Natural killer cell (primary cell): ENCODE measurements around the gene EMSY. TPM values are rescaled to one million over a fixed set of nuclear protein-coding genes. Genes with fewer than 3 reads are reported as not detected.
A peak's percentile ranks its signal among the peaks of the same experiment; 100 is the strongest.

ENCODE experiments used
- ATAC-seq, 3 donors: fragments of 150-1000 bp in 2 of 3; fragments of 200-7000 bp in 1 of 3; cut with Tn5 transposase; 1 replicate in 1 of 3; 2 replicates in 2 of 3; pipeline ENCODE4 v1.10.0; 2021; ENCODE audit warnings: mild to moderate bottlenecking in 2 of 3, moderate library complexity in 2 of 3
- DNase-seq, 2 donors: peaks; one replicate each; pipeline versions ENCODE4 v3.0.0 to v3.0.0-alpha.2; 2013 to 2021; ENCODE audit warnings: mixed read lengths in 1 of 2
- H3K27ac ChIP-seq: one replicate; pipeline ENCODE4 v1.5.1; 2013; ENCODE audit warnings: mild to moderate bottlenecking, low read length
- H3K27me3 ChIP-seq: one replicate; pipeline ENCODE4 v1.6.1; 2013; ENCODE audit warnings: low read length; ENCODE audit not compliant: control insufficient read depth, insufficient read depth
- H3K36me3 ChIP-seq: one replicate; pipeline ENCODE4 v1.6.1; 2013; ENCODE audit warnings: low read length; ENCODE audit not compliant: control insufficient read depth, insufficient read depth
- H3K4me1 ChIP-seq: one replicate; pipeline ENCODE4 v1.6.1; 2013; ENCODE audit warnings: low read length; ENCODE audit not compliant: control insufficient read depth, insufficient read depth
- H3K4me3 ChIP-seq: one replicate; pipeline ENCODE4 v1.5.1; 2013; ENCODE audit warnings: low read length
- H3K9me3 ChIP-seq: one replicate; pipeline ENCODE4 v1.6.1; 2013; ENCODE audit warnings: low read length; ENCODE audit not compliant: control insufficient read depth, insufficient read depth
- H3K27ac Mint-ChIP-seq, 2 donors: one replicate each; pipeline ENCODE4 v1.8.0; 2022; ENCODE audit warnings: mild to moderate bottlenecking in 2 of 2, mixed read lengths in 2 of 2, moderate library complexity in 1 of 2
- H3K27me3 Mint-ChIP-seq, 2 donors: one replicate each; pipeline ENCODE4 v1.8.0; 2022; ENCODE audit warnings: low read depth in 2 of 2, mixed read lengths in 2 of 2
- H3K36me3 Mint-ChIP-seq: one replicate; pipeline ENCODE4 v1.8.0; 2022; ENCODE audit warnings: mixed read lengths
- H3K4me1 Mint-ChIP-seq, 2 donors: one replicate each; pipeline ENCODE4 v1.8.0; 2022; ENCODE audit warnings: mixed read lengths in 2 of 2
- H3K4me3 Mint-ChIP-seq: one replicate; pipeline ENCODE4 v1.8.0; 2022; ENCODE audit warnings: mild to moderate bottlenecking, moderate library complexity, mixed read lengths
- H3K9me3 Mint-ChIP-seq, 2 donors: one replicate each; pipeline ENCODE4 v1.8.0; 2022; ENCODE audit warnings: mixed read lengths in 2 of 2
- WGBS: methylation state at CpG from one replicate; pipeline ENCODE4 v1.1.7; 2013; ENCODE audit warnings: missing lambda C conversion rate; ENCODE audit not compliant: insufficient coverage; 5-methylcytosine and 5-hydroxymethylcytosine counted together
- intact Hi-C: fragments of 100-400 bp; cut with micrococcal nuclease; formaldehyde crosslinking; loops from one replicate; pipeline ENCODE4 v1.14.2; 2022
- total RNA-seq, 4 donors: library from RNA; stranded (reverse); fragments of 120-200 nt in 1 of 4; gene quantifications; one replicate each; pipeline versions ENCODE4 v1.2.3 to v1.2.4, GENCODE V29; 2013 to 2022
- TF ChIP-seq, protein P1 (sequence below): fragments of 200-600 bp; IDR thresholded peaks from one replicate; pipeline ENCODE4 v1.8.0; 2022; ENCODE audit warnings: antibody characterized with exemption

The EMSY gene
- total RNA-seq, 3 donors from 2014 or later (not counting 1 experiment from before 2014, with no cell fraction given), result 36.0 to 43.8 (median 39.4) TPM

DNA sequence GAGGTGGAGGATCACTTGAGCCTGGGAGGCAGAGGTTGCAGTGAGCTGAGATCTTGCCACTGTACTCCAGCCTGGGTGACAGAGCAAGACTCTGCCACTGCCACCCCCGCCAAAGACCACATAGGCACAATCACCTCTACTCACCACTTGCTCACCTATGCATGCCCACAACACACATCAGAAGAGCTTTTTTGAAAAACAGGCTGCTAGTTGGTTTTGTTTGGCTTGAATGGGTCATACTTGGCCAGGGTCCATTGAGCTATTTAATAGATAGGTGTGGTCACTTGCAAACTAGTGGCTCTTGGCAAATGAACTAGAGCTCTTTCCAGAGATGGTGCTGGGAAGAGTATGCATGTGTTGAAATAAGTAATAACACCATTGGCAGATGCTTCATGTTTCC lies 80.1 kb downstream of the EMSY start:
- peaks cover 54% of the 10 kb centered on the region for H3K36me3 ChIP-seq
- H3K4me3 Mint-ChIP-seq, result no peak overlapping the region

DNA sequence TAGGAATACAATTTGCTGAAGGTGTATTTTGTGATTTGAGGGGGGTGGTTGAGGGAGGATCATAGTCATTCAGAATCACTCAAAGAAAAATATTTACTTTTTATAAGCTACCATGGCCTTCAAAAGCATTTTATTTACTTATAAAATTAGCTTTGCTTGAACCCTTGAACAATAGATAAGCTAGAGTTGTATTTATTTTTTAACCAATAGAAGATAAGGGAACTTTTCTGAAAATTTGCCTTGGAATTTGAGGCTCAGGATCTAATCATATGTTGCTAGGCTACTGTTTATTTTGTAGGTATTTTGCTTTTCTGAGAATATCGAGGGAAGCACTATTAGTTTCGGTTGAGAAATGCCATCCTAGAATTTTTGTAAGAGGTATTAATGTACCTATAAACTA lies 82.1 kb downstream of the EMSY start:
- ATAC-seq (no peak), DNase-seq (no peak)
- no peaks in the 10 kb centered on the region for H3K4me1 ChIP-seq
- H3K9me3 ChIP-seq, result no peaks in the 10 kb centered on the region
- WGBS, result no CpG with 5 or more reads among the region's 2 CpGs
- no peak overlapping the region for H3K27ac ChIP-seq
- intact Hi-C loops, result no loop called here
- H3K27me3 ChIP-seq, result no peaks in the 10 kb centered on the region
- H3K27me3 Mint-ChIP-seq, result no peaks in the 10 kb centered on the region
- no peak overlapping the region for H3K4me3 Mint-ChIP-seq
- TF ChIP-seq, protein P1, sequence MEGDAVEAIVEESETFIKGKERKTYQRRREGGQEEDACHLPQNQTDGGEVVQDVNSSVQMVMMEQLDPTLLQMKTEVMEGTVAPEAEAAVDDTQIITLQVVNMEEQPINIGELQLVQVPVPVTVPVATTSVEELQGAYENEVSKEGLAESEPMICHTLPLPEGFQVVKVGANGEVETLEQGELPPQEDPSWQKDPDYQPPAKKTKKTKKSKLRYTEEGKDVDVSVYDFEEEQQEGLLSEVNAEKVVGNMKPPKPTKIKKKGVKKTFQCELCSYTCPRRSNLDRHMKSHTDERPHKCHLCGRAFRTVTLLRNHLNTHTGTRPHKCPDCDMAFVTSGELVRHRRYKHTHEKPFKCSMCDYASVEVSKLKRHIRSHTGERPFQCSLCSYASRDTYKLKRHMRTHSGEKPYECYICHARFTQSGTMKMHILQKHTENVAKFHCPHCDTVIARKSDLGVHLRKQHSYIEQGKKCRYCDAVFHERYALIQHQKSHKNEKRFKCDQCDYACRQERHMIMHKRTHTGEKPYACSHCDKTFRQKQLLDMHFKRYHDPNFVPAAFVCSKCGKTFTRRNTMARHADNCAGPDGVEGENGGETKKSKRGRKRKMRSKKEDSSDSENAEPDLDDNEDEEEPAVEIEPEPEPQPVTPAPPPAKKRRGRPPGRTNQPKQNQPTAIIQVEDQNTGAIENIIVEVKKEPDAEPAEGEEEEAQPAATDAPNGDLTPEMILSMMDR, result no peak
- peaks cover 70% of the 10 kb centered on the region for H3K36me3 ChIP-seq
- H3K4me1 Mint-ChIP-seq, result no peaks in the 10 kb centered on the region
- no peaks in the 10 kb centered on the region for H3K9me3 Mint-ChIP-seq
- peaks cover 23% of the 10 kb centered on the region for H3K36me3 Mint-ChIP-seq
- no peak overlapping the region for H3K27ac Mint-ChIP-seq
- H3K4me3 ChIP-seq, result no peak overlapping the region

More for the DNA sequence above, 80.1 kb downstream of the EMSY start:
- H3K27me3 Mint-ChIP-seq, result no peaks in the 10 kb centered on the region
- H3K9me3 Mint-ChIP-seq, result no peaks in the 10 kb centered on the region
- peaks cover 19% of the 10 kb centered on the region for H3K36me3 Mint-ChIP-seq
- no peaks in the 10 kb centered on the region for H3K4me1 Mint-ChIP-seq
- H3K27ac ChIP-seq, result no peak overlapping the region
- DNase-seq, result no peak
- no peaks in the 10 kb centered on the region for H3K9me3 ChIP-seq
- TF ChIP-seq, protein P1, result no peak
- H3K27ac Mint-ChIP-seq, result peak overlapping the region in 1 of 2 donors; percentile 21
- H3K4me1 ChIP-seq, result no peaks in the 10 kb centered on the region
- H3K4me3 ChIP-seq, result no peak overlapping the region
- ATAC-seq, result no peak
- intact Hi-C loops, result no loop called here
- no peaks in the 10 kb centered on the region for H3K27me3 ChIP-seq
- 100% methylated on average over 1 of the region's 1 CpG for WGBS

DNA sequence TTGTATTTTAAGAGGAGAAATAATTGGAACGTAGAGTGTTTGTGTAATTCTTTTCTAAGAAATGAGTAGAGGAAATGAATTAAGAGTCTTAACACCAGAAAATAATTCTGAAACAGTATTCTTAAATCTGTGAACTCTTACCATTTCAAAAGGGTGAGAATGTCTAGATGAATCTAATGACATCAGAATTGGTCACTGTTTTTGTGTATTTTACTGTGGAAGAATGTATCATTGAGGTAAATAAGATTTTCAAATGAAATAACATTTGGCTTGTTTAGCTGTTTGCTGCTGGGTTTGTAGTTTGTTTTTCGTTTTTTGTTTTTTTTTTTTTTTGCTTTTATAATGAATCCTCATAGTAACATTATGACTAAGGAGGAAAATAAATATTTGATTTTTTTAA lies 97.6 kb downstream of the EMSY start:
- Mint-ChIP-seq H3K9me3 (no peaks in the 10 kb centered on the region), H3K27me3 (no peaks in the 10 kb centered on the region), H3K4me3 (no peak overlapping the region), H3K4me1 (peaks cover 0 to 4% of the 10 kb centered on the region in 2 donors), H3K36me3 (peaks cover 33% of the 10 kb centered on the region), H3K27ac (no peak overlapping the region)
- H3K9me3 ChIP-seq, result no peaks in the 10 kb centered on the region
- no peak overlapping the region for H3K4me3 ChIP-seq
- H3K27me3 ChIP-seq, result no peaks in the 10 kb centered on the region
- no peaks in the 10 kb centered on the region for H3K4me1 ChIP-seq
- peaks cover 79% of the 10 kb centered on the region for H3K36me3 ChIP-seq
- DNase-seq (no peak), ATAC-seq (no peak)
- H3K27ac ChIP-seq, result no peak overlapping the region
- intact Hi-C loops, result no loop called here
- WGBS, result no CpG with 5 or more reads among the region's 2 CpGs
- TF ChIP-seq, protein P1, result no peak

DNA sequence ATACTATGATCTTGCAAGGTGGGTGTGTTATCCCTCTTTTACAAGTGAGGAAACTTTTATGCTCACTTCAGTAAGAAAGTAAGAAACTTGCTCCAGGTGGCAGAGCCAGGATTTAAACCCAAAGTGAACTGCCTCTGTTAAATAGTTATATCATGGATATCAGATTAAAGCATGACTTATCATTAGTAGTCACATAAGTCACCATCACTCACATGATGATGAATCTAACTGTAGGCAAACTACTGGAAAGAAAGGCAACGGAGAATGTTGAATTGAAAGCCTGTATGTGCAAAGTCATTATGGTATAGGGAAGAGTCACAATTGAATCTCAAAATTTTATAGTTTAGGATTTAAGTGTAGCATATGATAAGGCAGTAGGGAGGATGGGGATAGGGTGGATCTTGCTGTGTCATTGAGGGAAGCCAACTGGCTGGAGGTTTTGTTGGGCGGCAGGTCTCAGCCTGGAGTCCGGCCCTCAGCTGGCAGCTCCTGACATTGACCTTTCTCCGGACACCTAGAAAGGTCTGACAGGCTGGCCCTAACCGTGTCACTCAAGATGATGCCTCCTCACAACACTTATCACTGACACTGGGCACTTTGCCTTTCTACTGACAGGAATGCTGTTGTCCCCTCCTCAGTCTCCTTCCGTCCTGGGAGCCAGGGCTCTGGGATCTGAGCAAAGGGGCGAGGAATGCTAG lies 98.3 kb downstream of the EMSY start:
- WGBS, result 97% methylated on average over 7 of the region's 7 CpGs
- TF ChIP-seq, protein P1, result no peak
- DNase-seq (no peak), ATAC-seq (no peak)
- no peak overlapping the region for H3K4me3 ChIP-seq
- Mint-ChIP-seq H3K9me3 (no peaks in the 10 kb centered on the region), H3K36me3 (peaks cover 33% of the 10 kb centered on the region), H3K4me3 (no peak overlapping the region), H3K27ac (no peak overlapping the region), H3K4me1 (peaks cover 0 to 4% of the 10 kb centered on the region in 2 donors), H3K27me3 (no peaks in the 10 kb centered on the region)
- intact Hi-C loops, result no loop called here
- no peak overlapping the region for H3K27ac ChIP-seq
- H3K9me3 ChIP-seq, result no peaks in the 10 kb centered on the region
- H3K36me3 ChIP-seq, result peaks cover 74% of the 10 kb centered on the region
- no peaks in the 10 kb centered on the region for H3K27me3 ChIP-seq
- no peaks in the 10 kb centered on the region for H3K4me1 ChIP-seq
